Fibroblast of skin of back (primary cell): ENCODE data around the gene PTPN6. TPM values are rescaled to one million over a fixed set of nuclear protein-coding genes. Genes with fewer than 3 reads are reported as not detected.
"Not testable (repeated sequence)": the region's sequence is repeated elsewhere in the genome, so short reads cannot be mapped to it uniquely, and the experiment has no call there.

Experiments
- DNase-seq: peaks from one replicate; pipeline ENCODE4 v3.0.0-alpha.2; 2013
- polyA plus RNA-seq, 2 experiments: library from polyadenylated mRNA; unstranded; fragments of 120-200 nt; gene quantifications; one replicate each; pipeline ENCODE4 v1.2.1, GENCODE V29; 2013; ENCODE audit not compliant: insufficient read length in 2 of 2

The PTPN6 gene
- 0.34 TPM for polyA plus RNA-seq (2013, experiment 1 of 2; ENCODE audit: insufficient read length)
- polyA plus RNA-seq (2013, experiment 2 of 2; ENCODE audit: insufficient read length), result 0.24 TPM

DNA sequence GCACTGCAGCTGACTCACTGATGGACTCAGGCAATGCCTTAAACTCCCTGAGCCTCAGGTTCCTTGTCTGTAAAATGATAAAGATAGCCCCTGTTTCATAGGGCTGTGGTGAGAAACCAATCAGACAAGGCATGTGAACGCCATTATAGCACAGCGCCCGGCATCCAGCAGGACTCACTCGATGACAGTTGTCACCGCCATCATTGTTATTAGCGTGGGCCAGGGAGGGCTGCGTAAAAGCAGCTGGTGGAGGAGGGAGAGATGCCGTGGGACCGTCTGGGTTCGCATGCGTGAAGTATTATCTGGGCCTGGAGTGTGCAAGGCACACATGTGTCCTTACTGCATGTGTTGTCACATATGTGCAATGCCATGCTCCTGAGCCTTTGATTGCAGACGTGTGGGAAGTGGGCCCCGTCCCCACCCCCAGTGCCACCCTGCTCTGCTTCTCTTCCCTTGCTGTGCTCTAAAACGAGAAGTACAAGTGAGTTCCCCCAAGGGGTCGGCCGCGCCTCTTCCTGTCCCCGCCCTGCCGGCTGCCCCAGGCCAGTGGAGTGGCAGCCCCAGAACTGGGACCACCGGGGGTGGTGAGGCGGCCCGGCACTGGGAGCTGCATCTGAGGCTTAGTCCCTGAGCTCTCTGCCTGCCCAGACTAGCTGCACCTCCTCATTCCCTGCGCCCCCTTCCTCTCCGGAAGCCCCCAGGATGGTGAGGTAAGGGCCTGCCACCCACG is at the start of gene PTPN6:
PTPN6 (plus strand) TSS at position 546 of the 730 bp plus-strand sequence; CDS start at position 703, 157 bp downstream.
- DNase-seq, result no peak

DNA sequence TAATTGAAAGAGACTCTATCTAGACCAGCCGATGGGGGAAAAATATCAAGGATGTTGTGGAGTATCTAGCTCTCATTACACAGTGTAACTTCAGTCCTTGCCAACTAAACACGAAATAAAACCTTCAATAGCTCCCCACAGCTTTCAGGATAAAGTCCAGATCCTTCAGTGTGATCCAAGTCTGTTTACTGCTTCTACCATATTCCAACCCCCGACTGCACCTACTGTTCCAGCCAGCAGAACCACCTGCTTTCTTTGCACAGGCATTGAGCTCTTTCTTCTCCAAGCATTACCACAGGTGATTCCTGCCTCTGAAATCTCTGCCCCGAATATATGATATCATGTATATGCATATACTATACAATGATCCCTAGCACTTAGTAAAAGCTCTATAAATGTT is 48.7 kb upstream of the PTPN6 start:
- DNase-seq, result no peak

DNA sequence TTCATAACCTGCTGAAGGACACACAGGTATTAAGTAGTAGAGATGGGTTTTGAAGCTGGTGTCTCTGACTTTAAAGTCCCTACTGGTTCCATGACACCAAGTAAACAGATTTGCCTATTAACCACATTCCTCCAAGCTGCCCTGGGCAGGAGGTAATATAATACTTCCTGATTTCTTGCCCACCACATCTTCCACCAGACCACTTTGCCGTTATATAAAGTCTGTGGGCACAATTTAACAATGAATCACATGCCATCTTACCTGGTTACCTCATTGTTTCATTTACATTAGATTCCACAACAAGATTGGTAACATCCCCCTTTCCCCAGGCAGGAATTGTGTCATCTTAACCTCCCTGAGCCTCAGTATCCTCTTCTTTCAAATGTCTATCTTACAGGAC is 47.4 kb upstream of the PTPN6 start:
- no peak for DNase-seq

- DNase-seq, result peak; percentile 95
Observed at GRCh38 chr12:6904280-6905276, 46.6 kb upstream of the PTPN6 start, which contains the start of gene LRRC23. TSS of gene LRRC23 (plus strand) at chr12:6904822. CDS start at chr12:6905634, 812 bp downstream.

DNA sequence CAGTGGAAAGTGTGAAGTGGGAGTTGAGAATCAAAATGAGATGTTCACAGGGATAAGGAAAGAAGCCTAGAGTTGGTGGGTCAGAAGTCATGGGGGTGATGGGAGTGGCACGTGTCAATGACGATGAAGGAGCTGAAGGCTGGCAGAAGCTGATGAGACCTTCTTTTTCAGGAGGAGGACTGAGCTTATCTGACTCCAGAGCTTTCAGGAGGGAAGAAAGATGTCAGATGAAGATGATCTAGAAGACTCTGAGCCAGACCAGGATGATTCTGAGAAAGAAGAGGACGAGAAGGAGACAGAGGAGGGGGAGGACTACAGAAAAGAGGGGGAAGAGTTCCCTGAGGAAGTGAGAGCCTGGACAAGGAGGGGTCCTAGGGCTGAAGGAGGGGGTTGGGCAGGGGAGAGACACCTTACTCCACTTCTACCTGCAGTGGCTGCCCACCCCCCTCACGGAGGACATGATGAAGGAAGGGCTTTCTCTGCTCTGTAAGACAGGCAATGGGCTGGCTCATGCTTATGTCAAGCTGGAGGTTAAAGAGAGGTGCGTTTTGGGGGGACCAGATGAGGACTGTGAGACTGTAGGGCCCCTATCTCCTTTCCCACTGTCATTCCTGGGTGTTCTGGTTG is 45.6 kb upstream of the PTPN6 start:
- DNase-seq, result no peak

DNA sequence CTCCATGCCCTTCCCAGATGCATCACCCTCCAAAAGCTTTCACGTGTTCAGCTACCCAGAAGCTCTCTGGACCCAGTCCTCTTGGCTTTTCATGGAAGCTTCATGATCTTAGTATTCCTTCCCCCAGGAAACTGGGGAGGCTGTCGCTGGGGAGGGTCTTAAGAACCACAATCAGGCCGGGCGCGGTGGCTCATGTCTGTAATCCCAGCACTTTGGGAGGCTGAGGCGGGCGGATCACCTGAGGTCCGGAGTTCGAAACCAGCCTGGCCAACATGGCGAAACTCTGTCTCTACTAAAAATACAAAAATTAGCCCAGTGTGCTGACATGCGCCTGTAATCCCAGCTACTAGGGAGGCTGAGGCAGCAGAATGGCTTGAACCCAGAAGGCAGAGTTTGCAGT is 43.0 kb upstream of the PTPN6 start:
- DNase-seq, result not testable (repeated sequence)

DNA sequence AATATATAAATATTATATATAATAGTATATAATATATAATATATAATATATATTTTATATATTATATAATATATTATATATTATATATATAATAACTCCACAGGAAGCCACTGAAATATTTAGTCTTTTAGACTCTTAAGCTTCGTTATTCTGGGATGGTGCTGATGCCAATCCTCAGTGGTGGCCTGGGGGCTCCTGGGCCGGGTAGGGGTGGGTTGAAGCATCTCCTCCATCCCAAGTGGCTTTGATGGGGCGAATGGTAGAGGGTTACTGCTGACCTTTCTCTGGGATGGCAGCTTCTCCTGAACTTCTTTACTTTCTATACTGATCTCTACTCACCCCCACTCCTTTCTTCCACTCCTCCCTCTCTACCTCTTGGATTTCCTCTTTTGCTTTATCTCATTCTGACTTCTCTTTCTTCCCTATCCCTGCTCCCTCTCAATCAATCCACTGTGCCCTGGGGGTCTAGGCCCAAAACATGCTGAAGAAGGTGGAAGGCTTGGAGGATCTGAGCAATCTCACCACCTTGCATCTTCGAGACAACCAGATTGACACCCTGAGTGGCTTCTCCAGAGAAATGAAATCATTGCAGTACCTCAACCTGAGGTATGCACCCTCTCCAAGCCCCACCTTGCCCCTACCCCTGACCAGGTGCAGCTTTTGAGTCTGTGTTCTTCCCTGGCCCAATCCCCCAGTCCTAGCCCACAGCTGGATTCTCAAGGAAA is 41.6 kb upstream of the PTPN6 start:
- no peak for DNase-seq

GRCh38 chr12:6912164-6912935 is 38.8 kb upstream of the PTPN6 start:
- no peak for DNase-seq

DNA sequence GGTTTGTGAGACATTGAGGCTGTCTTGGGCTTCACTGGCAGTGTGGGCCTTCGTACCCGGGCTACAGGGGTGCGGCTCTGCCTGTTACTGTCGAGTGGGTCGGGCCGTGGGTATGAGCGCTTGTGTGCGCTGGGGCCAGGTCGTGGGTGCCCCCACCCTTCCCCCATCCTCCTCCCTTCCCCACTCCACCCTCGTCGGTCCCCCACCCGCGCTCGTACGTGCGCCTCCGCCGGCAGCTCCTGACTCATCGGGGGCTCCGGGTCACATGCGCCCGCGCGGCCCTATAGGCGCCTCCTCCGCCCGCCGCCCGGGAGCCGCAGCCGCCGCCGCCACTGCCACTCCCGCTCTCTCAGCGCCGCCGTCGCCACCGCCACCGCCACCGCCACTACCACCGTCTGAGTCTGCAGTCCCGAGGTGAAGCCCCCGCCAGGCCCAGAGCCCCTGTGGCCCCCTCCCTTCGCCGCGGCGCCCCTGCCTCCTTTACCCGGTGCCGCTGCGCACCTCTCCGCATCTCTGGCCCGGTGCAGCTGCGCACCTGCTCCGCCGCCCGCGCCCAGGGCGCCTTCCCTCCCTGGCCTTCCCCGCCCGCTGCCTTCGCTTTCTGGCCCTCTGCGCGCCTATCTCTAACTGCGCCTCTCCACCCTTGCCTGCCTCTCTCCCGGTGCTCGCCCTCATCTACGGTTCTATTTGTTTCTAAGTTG is 36.8 kb upstream of the PTPN6 start, which contains the start of gene ENO2:
ENO2 (plus strand) TSS at position 335 of the 701 bp plus-strand sequence. CDS start 1,253 bp downstream, outside the sequence.
- peak; percentile 84 for DNase-seq

DNA sequence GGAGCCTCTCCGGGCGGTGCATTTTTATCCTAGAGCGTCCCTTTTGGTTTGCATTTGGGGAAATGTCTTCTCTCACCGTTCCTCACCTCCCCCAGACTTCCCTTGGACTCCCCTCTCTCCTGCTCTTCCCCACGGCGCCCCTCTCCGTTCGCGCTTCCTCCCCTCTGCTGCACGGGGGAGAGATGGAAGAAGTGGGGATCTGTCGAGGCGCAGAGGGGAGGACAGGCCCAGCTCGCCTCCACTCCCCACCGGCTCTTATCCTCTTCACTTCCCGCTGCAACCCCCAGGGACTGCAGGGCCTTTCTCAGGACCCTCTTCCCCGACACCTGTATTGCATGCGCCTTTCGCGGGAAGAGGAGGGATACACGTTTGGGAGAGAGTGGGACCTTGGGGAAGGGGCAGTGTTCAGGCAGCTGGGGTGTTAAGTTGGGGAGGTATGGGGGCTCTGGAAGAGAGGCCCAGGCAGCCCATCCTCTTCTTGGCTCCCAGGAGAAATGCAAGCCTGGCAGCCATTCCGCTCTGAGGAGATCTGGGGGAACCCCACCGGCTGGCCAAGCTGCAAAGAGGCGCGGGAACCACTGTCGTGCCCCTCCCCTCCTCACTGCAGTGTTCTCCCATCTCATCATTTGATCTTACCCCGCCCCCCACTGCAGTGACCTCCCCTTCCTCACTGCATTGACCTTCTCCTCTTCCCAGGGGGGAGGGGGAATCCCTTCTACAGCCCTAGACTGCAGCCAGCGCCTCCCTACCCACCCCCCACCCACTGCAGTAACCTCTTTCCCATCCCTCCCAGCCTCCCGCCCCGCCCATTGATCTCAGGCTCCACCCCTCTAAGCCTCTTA is 36.0 kb upstream of the PTPN6 start:
- peak; percentile 44 for DNase-seq

- no peak for DNase-seq
Observed at GRCh38 chr12:6915789-6916285, 35.3 kb upstream of the PTPN6 start.

GRCh38 chr12:6916426-6917200 is 34.5 kb upstream of the PTPN6 start:
- no peak for DNase-seq

DNA sequence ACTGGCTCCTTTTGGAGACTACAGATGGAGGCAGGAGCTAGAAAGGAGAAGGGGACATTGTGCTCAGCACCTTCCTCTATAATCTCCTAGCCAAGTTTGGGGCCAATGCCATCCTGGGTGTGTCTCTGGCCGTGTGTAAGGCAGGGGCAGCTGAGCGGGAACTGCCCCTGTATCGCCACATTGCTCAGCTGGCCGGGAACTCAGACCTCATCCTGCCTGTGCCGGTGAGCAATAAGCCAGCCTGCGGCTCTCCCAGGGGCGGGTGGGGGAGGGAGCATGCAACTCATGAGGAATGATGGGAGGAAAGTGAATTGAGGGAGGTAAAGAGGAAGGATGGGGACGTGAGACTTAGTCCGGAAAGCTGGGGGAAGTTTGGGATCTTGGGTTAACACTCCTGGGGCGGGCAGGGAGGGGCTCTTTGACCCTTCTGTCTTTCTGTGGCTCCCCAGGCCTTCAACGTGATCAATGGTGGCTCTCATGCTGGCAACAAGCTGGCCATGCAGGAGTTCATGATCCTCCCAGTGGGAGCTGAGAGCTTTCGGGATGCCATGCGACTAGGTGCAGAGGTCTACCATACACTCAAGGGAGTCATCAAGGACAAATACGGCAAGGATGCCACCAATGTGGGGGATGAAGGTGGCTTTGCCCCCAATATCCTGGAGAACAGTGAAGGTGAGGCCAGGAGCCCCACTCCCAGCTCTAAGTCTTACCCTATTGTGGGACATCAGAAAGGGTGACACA is 33.5 kb upstream of the PTPN6 start:
- DNase-seq, result peak; percentile 62

DNA sequence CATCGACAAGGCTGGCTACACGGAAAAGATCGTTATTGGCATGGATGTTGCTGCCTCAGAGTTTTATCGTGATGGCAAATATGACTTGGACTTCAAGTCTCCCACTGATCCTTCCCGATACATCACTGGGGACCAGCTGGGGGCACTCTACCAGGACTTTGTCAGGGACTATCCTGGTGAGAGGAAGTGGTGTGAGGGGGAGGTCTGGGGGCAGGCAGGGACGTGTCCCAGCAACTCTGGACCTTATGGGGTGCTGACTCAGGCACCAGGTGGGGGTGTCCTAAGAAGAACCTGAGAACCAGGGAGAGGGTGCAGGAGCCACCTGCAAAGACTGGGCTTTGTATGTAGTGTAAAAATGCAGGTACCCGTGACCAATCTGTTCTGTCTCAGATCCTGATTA is 31.6 kb upstream of the PTPN6 start:
- no peak for DNase-seq

DNA sequence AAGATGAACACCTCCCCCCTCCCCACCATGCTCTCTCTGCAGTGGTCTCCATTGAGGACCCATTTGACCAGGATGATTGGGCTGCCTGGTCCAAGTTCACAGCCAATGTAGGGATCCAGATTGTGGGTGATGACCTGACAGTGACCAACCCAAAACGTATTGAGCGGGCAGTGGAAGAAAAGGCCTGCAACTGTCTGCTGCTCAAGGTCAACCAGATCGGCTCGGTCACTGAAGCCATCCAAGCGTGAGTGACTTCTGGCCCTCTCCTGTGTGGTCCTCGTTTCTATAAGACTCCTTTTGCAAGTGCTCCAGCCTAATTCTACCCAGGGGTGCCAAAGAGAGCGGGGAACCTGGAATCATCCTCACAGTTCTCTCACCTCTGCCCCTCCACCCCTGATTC is 29.6 kb upstream of the PTPN6 start:
- no peak for DNase-seq

GRCh38 chr12:6921996-6922946 is 28.9 kb upstream of the PTPN6 start:
- DNase-seq, result no peak
